Mucosa of stomach (tissue), 1 donor: Measurements from ENCODE around the gene LYPD1.

Experiments used
- H3K27me3 ChIP-seq: one replicate; pipeline ENCODE4 v1.7.0; 2013; ENCODE audit warnings: mild to moderate bottlenecking, low read length; ENCODE audit not compliant: control insufficient read depth, insufficient read depth
- H3K36me3 ChIP-seq: one replicate; pipeline ENCODE4 v1.7.0; 2013; ENCODE audit warnings: low read length; ENCODE audit not compliant: control insufficient read depth, insufficient read depth
- H3K4me1 ChIP-seq: one replicate; pipeline ENCODE4 v1.7.0; 2013; ENCODE audit warnings: mild to moderate bottlenecking, low read length; ENCODE audit not compliant: control insufficient read depth, insufficient read depth
- H3K4me3 ChIP-seq: one replicate; pipeline ENCODE4 v1.7.0; 2013; ENCODE audit warnings: low read length
- H3K9ac ChIP-seq: one replicate; pipeline ENCODE4 v1.7.0; 2013; ENCODE audit warnings: mild to moderate bottlenecking, low read length, moderate library complexity
- H3K9me3 ChIP-seq: one replicate; pipeline ENCODE4 v1.7.0; 2013; ENCODE audit warnings: mild to moderate bottlenecking, low read length, moderate library complexity; ENCODE audit not compliant: control insufficient read depth
- donor health status: Pancreatic carcinoma.

LYPD1 gene

GRCh38 chr2:132617989-132618388 is 52.0 kb downstream of the LYPD1 start:
- Histone ChIP-seq H3K36me3 (no peaks in the 10 kb centered on the region), H3K27me3 (no peaks in the 10 kb centered on the region), H3K4me1 (peaks cover 9% of the 10 kb centered on the region), H3K4me3 (no peak overlapping the region), H3K9ac (no peak overlapping the region), H3K9me3 (no peaks in the 10 kb centered on the region)

GRCh38 chr2:132615329-132616085 is 54.5 kb downstream of the LYPD1 start:
- no peaks in the 10 kb centered on the region for H3K9me3 ChIP-seq
- H3K9ac ChIP-seq, result no peak overlapping the region
- H3K27me3 ChIP-seq, result no peaks in the 10 kb centered on the region
- no peaks in the 10 kb centered on the region for H3K36me3 ChIP-seq
- H3K4me3 ChIP-seq, result no peak overlapping the region
- H3K4me1 ChIP-seq, result no peaks in the 10 kb centered on the region

GRCh38 chr2:132611719-132612118 is 58.3 kb downstream of the LYPD1 start:
- Histone ChIP-seq H3K9me3 (no peaks in the 10 kb centered on the region), H3K4me3 (no peak overlapping the region), H3K36me3 (no peaks in the 10 kb centered on the region), H3K4me1 (no peaks in the 10 kb centered on the region), H3K9ac (no peak overlapping the region), H3K27me3 (no peaks in the 10 kb centered on the region)

- H3K36me3 ChIP-seq, result no peaks in the 10 kb centered on the region
- no peaks in the 10 kb centered on the region for H3K27me3 ChIP-seq
- H3K4me3 ChIP-seq, result no peak overlapping the region
- no peaks in the 10 kb centered on the region for H3K9me3 ChIP-seq
- no peaks in the 10 kb centered on the region for H3K4me1 ChIP-seq
- H3K9ac ChIP-seq, result no peak overlapping the region
Measured at GRCh38 chr2:132609101-132609890, 60.7 kb downstream of the LYPD1 start.

- no peak overlapping the region for H3K9ac ChIP-seq
- no peaks in the 10 kb centered on the region for H3K27me3 ChIP-seq
- H3K9me3 ChIP-seq, result no peaks in the 10 kb centered on the region
- H3K4me1 ChIP-seq, result no peaks in the 10 kb centered on the region
- H3K4me3 ChIP-seq, result no peak overlapping the region
- no peaks in the 10 kb centered on the region for H3K36me3 ChIP-seq
Measured at GRCh38 chr2:132608311-132608710, 61.7 kb downstream of the LYPD1 start.

- no peaks in the 10 kb centered on the region for H3K9me3 ChIP-seq
Measured at GRCh38 chr2:132607426-132608090, 62.4 kb downstream of the LYPD1 start.

GRCh38 chr2:132606649-132607048 is 63.4 kb downstream of the LYPD1 start:
- no peak overlapping the region for H3K9ac ChIP-seq
- no peaks in the 10 kb centered on the region for H3K4me1 ChIP-seq
- H3K27me3 ChIP-seq, result no peaks in the 10 kb centered on the region
- no peak overlapping the region for H3K4me3 ChIP-seq
- H3K9me3 ChIP-seq, result no peaks in the 10 kb centered on the region
- H3K36me3 ChIP-seq, result no peaks in the 10 kb centered on the region

More at GRCh38 chr2:132607426-132608090, 62.4 kb downstream of the LYPD1 start:
- Histone ChIP-seq H3K36me3 (no peaks in the 10 kb centered on the region), H3K4me3 (no peak overlapping the region), H3K27me3 (no peaks in the 10 kb centered on the region), H3K4me1 (no peaks in the 10 kb centered on the region), H3K9ac (no peak overlapping the region)

GRCh38 chr2:132605236-132606180 is 64.5 kb downstream of the LYPD1 start:
- Histone ChIP-seq H3K4me3 (no peak overlapping the region), H3K36me3 (no peaks in the 10 kb centered on the region), H3K9me3 (no peaks in the 10 kb centered on the region), H3K4me1 (no peaks in the 10 kb centered on the region), H3K27me3 (no peaks in the 10 kb centered on the region), H3K9ac (no peak overlapping the region)

GRCh38 chr2:132604561-132604960 is 65.4 kb downstream of the LYPD1 start:
- H3K36me3 ChIP-seq, result no peaks in the 10 kb centered on the region
- no peak overlapping the region for H3K9ac ChIP-seq
- no peak overlapping the region for H3K4me3 ChIP-seq
- H3K4me1 ChIP-seq, result no peaks in the 10 kb centered on the region
- H3K27me3 ChIP-seq, result no peaks in the 10 kb centered on the region
- H3K9me3 ChIP-seq, result no peaks in the 10 kb centered on the region

- Histone ChIP-seq H3K36me3 (no peaks in the 10 kb centered on the region), H3K9ac (no peak overlapping the region), H3K4me1 (no peaks in the 10 kb centered on the region), H3K9me3 (no peaks in the 10 kb centered on the region), H3K27me3 (no peaks in the 10 kb centered on the region), H3K4me3 (no peak overlapping the region)
Measured at GRCh38 chr2:132599556-132599955, 70.4 kb downstream of the LYPD1 start.

GRCh38 chr2:132598536-132598935 is 71.5 kb downstream of the LYPD1 start:
- H3K36me3 ChIP-seq, result no peaks in the 10 kb centered on the region
- no peak overlapping the region for H3K9ac ChIP-seq
- no peaks in the 10 kb centered on the region for H3K9me3 ChIP-seq
- H3K27me3 ChIP-seq, result no peaks in the 10 kb centered on the region
- H3K4me3 ChIP-seq, result no peak overlapping the region
- H3K4me1 ChIP-seq, result no peaks in the 10 kb centered on the region
